Fibroblast of mammary gland (primary cell): ENCODE data around the gene PTPRH.

Source experiments
- DNase-seq: peaks from one replicate; pipeline ENCODE4 v3.0.0-alpha.2; 2010; ENCODE audit warnings: low read depth
- H3K4me3 ChIP-seq: 2 replicates; pipeline ENCODE4 v1.5.1; 2011; ENCODE audit warnings: low read depth, mild to moderate bottlenecking, low read length, moderate library complexity; ENCODE audit not compliant: control insufficient read depth
- CTCF ChIP-seq: conservative IDR thresholded peaks from 2 replicates; pipeline ENCODE4 v1.5.1; 2011; ENCODE audit warnings: low read depth, low read length, inconsistent platforms; ENCODE audit not compliant: control insufficient read depth, insufficient read depth

The PTPRH gene

GRCh38 chr19:55255618-55256423 lies 46.5 kb upstream of the PTPRH start:
- peak; percentile 81 for DNase-seq
- TF ChIP-seq CTCF: no peak
- no peak overlapping the region for H3K4me3 ChIP-seq

- TF ChIP-seq CTCF: no peak
- no peak overlapping the region for H3K4me3 ChIP-seq
- DNase-seq: no peak
Observed at GRCh38 chr19:55254625-55254977, 45.3 kb upstream of the PTPRH start.

- no peak for DNase-seq
- H3K4me3 ChIP-seq: no peak overlapping the region
- no peak for TF ChIP-seq CTCF
Observed at GRCh38 chr19:55253842-55254624, 44.7 kb upstream of the PTPRH start.

- DNase-seq: no peak
- H3K4me3 ChIP-seq: no peak overlapping the region
- no peak for TF ChIP-seq CTCF
Observed at GRCh38 chr19:55252760-55253663, 43.7 kb upstream of the PTPRH start.

- DNase-seq: peak; percentile 36
- no peak for TF ChIP-seq CTCF
- H3K4me3 ChIP-seq: no peak overlapping the region
Observed at GRCh38 chr19:55251341-55252081, 42.2 kb upstream of the PTPRH start.
